Astrocyte (in vitro differentiated cells and primary cell): ENCODE results near the gene RABL3. TPM values are rescaled to one million over a fixed set of nuclear protein-coding genes. Genes with fewer than 3 reads are reported as not detected.

Experiments used
- DNase-seq: peaks from one replicate; pipeline ENCODE4 v3.0.0-alpha.2; 2010; ENCODE audit warnings: low read depth
- FAIRE-seq: peaks from 2 replicates; lab custom pipeline; 2011; peaks lifted over from hg19 to GRCh38; lab: Jason Lieb, UNC
- H2AFZ ChIP-seq: 2 replicates; pipeline ENCODE4 v1.6.0; 2012; ENCODE audit warnings: low read depth, low read length, inconsistent platforms
- H3K27ac ChIP-seq: 2 replicates; pipeline ENCODE4 v1.5.1; 2011; ENCODE audit warnings: low read depth, low read length, inconsistent platforms
- H3K27me3 ChIP-seq: 2 replicates; pipeline ENCODE4 v1.6.0; 2011; ENCODE audit warnings: low read length, inconsistent platforms; ENCODE audit not compliant: insufficient read depth
- H3K36me3 ChIP-seq: 2 replicates; pipeline ENCODE4 v1.5.1; 2011; ENCODE audit warnings: low read length, inconsistent platforms; ENCODE audit not compliant: insufficient read depth
- H3K4me1 ChIP-seq: 2 replicates; pipeline ENCODE4 v1.5.1; 2011; ENCODE audit warnings: low read length, inconsistent platforms; ENCODE audit not compliant: insufficient read depth
- H3K4me2 ChIP-seq: 2 replicates; pipeline ENCODE4 v1.6.0; 2012; ENCODE audit warnings: low read length, inconsistent platforms
- H3K4me3 ChIP-seq: 2 replicates; pipeline ENCODE4 v1.5.1; 2011; ENCODE audit warnings: low read depth, mild to moderate bottlenecking, low read length, inconsistent platforms; ENCODE audit not compliant: insufficient read depth
- H3K79me2 ChIP-seq: 2 replicates; pipeline ENCODE4 v1.6.0; 2012; ENCODE audit warnings: mild to moderate bottlenecking, low read length, inconsistent platforms; ENCODE audit not compliant: insufficient read depth
- H3K9ac ChIP-seq: 2 replicates; pipeline ENCODE4 v1.6.0; 2012; ENCODE audit warnings: mild to moderate bottlenecking, low read length, inconsistent platforms
- H3K9me3 ChIP-seq: 2 replicates; pipeline ENCODE4 v1.5.1; 2012; ENCODE audit warnings: low read depth, mild to moderate bottlenecking, low read length, inconsistent platforms; ENCODE audit not compliant: insufficient read depth
- H4K20me1 ChIP-seq: 2 replicates; pipeline ENCODE4 v1.6.0; 2012; ENCODE audit warnings: low read length, inconsistent platforms; ENCODE audit not compliant: insufficient read depth
- H3K27ac Mint-ChIP-seq: one replicate; pipeline ENCODE4 v1.8.0; 2021; ENCODE audit warnings: mild to moderate bottlenecking, mixed read lengths; ENCODE audit not compliant: unreplicated experiment
- H3K27me3 Mint-ChIP-seq: one replicate; pipeline ENCODE4 v1.8.0; 2021; ENCODE audit warnings: low read depth, mixed read lengths; ENCODE audit not compliant: unreplicated experiment
- H3K36me3 Mint-ChIP-seq: one replicate; pipeline ENCODE4 v1.8.0; 2021; ENCODE audit warnings: low read depth, mixed read lengths; ENCODE audit not compliant: unreplicated experiment
- H3K4me1 Mint-ChIP-seq: one replicate; pipeline ENCODE4 v1.8.0; 2021; ENCODE audit warnings: low read depth, mixed read lengths; ENCODE audit not compliant: unreplicated experiment
- H3K4me3 Mint-ChIP-seq: one replicate; pipeline ENCODE4 v1.8.0; 2021; ENCODE audit warnings: mild to moderate bottlenecking, moderate library complexity, mixed read lengths; ENCODE audit not compliant: unreplicated experiment
- H3K9me3 Mint-ChIP-seq: one replicate; pipeline ENCODE4 v1.8.0; 2021; ENCODE audit warnings: mild to moderate bottlenecking, mixed read lengths; ENCODE audit not compliant: unreplicated experiment
- CTCF ChIP-seq: IDR thresholded peaks from 2 replicates; pipeline ENCODE4 v1.5.1; 2011; ENCODE audit warnings: low read depth, mild to moderate bottlenecking, inconsistent platforms, low read length, moderate library complexity; ENCODE audit not compliant: insufficient read depth
- EZH2 ChIP-seq: IDR thresholded peaks from 2 replicates; pipeline ENCODE4 v1.6.1; 2012; ENCODE audit warnings: mild to moderate bottlenecking, low read length, inconsistent platforms; ENCODE audit not compliant: insufficient read depth
- total RNA-seq: library from RNA; stranded (reverse); gene quantifications from 2 replicates; pipeline ENCODE4 v1.2.1, GENCODE V29; 2021

The RABL3 gene
- total RNA-seq, 1 donor from 2014 or later = 16.8 TPM

- no peak overlapping the region for H3K27ac ChIP-seq
- H3K4me1 ChIP-seq = peaks cover 5% of the 10 kb centered on the region
- Mint-ChIP-seq H3K4me1 (peaks cover 12% of the 10 kb centered on the region), H3K27me3 (no peaks in the 10 kb centered on the region), H3K9me3 (peaks cover 4% of the 10 kb centered on the region), H3K36me3 (no peaks in the 10 kb centered on the region), H3K27ac (no peak overlapping the region), H3K4me3 (no peak overlapping the region)
- no peaks in the 10 kb centered on the region for H3K36me3 ChIP-seq
- no peak overlapping the region for H3K4me3 ChIP-seq
- TF ChIP-seq EZH2 (no peak), CTCF (no peak)
- no peaks in the 10 kb centered on the region for H3K27me3 ChIP-seq
- no peaks in the 10 kb centered on the region for H3K79me2 ChIP-seq
- DNase-seq = no peak
- no peaks in the 10 kb centered on the region for H3K9me3 ChIP-seq
- no peak for FAIRE-seq
- no peak overlapping the region for H2AFZ ChIP-seq
- no peaks in the 10 kb centered on the region for H4K20me1 ChIP-seq
- no peak overlapping the region for H3K9ac ChIP-seq
- no peak overlapping the region for H3K4me2 ChIP-seq
Measured at GRCh38 chr3:120637851-120638559, 104.3 kb downstream of the RABL3 start.

DNA sequence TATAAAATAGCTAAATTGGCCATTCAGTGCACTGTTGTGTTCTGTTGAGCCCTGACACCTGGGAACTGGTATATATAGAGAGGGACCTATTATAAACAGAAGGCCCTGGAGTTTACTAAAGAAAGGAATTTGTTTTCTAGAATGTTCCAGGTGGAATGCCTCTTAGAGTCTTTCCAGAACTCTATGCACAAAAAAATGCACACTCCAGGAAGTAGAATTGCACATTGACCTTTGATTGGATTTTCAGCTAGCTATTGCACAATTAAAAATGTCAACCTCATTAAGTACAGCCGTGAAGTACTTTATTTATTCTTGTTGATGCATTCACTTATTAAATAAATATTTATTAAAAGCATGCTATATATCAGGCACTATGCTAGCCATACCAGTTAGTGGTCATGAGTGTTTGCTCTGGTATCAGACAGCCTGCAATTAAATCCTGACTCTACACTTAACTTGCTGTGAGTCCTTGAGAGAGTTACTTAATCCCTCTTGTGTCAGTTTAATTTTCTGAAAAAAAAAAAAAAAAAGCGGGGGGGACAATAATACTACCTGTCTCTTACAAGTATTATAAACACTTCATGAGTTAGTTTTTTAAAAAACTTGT is 105.4 kb downstream of the RABL3 start:
- no peaks in the 10 kb centered on the region for H3K36me3 Mint-ChIP-seq
- FAIRE-seq = no peak
- H3K27me3 ChIP-seq = peaks cover 2% of the 10 kb centered on the region
- H3K9ac ChIP-seq = no peak overlapping the region
- H3K4me1 Mint-ChIP-seq = peaks cover 5% of the 10 kb centered on the region
- no peaks in the 10 kb centered on the region for H3K36me3 ChIP-seq
- H4K20me1 ChIP-seq = no peaks in the 10 kb centered on the region
- no peak overlapping the region for H3K27ac Mint-ChIP-seq
- H3K4me2 ChIP-seq = no peak overlapping the region
- peaks cover 2% of the 10 kb centered on the region for H3K9me3 Mint-ChIP-seq
- H3K27ac ChIP-seq = no peak overlapping the region
- H3K27me3 Mint-ChIP-seq = no peaks in the 10 kb centered on the region
- no peak overlapping the region for H3K4me3 ChIP-seq
- no peak overlapping the region for H3K4me3 Mint-ChIP-seq
- H3K9me3 ChIP-seq = no peaks in the 10 kb centered on the region
- no peak overlapping the region for H2AFZ ChIP-seq
- no peak for DNase-seq
- H3K79me2 ChIP-seq = no peaks in the 10 kb centered on the region
- TF ChIP-seq CTCF (no peak), EZH2 (no peak)
- H3K4me1 ChIP-seq = no peaks in the 10 kb centered on the region

Other genes with a start within 250 kb of the RABL3 start
- gene NDUFB4, start 146.2 kb downstream of the RABL3 start, total RNA-seq = 107 and 109 TPM in 2 replicates
- 0.52 TPM in 1 of 2 replicates, not detected in the other for gene HGD, start 60.3 kb downstream of the RABL3 start, total RNA-seq
- gene GTF2E1, start 228 bp upstream of the RABL3 start, total RNA-seq = 28.8 and 31.6 TPM in 2 replicates
- 1.6 and 2.1 TPM in 2 replicates for gene STXBP5L, start 165.7 kb upstream of the RABL3 start, total RNA-seq